ENCODE measurements around the gene SPRYD3.
A peak's percentile ranks its signal among the peaks of the same experiment; 100 is the strongest.

SPRYD3 gene

DNA sequence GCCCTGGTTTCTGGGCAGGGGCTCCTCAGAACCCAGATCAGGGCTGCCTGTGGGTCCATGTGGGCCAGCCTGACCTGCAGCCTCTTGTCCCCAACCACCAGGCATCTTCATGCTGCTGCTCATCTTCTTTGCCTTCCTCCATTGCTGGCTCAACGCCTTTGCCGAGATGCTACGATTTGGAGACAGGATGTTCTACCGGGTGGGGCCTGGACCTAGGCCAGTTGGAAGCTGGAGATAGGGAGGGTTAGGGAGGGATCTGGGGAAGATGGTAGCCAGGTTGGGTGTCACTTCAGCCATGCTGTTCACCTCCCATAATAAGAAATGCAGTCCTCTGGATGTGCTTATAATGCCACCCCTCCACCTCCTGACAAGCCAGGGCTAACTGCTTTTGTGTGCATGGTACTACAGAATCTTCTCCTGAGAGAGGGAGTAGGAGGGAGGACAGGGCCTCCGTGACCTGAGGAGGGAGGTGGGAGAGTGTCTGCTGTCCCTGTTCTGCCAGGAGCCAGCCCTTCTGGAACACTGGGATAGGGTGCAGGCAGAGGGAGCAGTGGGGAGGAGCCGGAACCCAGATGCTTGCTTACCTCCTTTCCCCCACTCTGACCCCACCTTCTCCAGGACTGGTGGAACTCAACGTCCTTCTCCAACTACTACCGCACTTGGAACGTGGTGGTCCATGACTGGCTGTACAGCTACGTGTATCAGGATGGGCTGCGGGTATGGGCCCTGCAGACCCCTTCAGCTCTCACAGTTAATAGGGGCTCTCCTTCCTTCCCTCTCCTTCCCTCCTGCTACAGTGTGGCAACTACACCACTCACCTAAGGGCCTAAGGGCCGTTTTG lies 41.7 kb upstream of the SPRYD3 start:
- Mint-ChIP-seq H3K4me3 (no peak overlapping the region), H3K27ac (no peak overlapping the region), H3K9me3 (no peaks in the 10 kb centered on the region), H3K27me3 (ENCODE audit: low read depth) (peaks cover 19% of the 10 kb centered on the region), H3K36me3 (ENCODE audit: low read depth) (no peaks in the 10 kb centered on the region), H3K4me1 (peaks cover 7% of the 10 kb centered on the region)
- TF ChIP-seq, protein P1, sequence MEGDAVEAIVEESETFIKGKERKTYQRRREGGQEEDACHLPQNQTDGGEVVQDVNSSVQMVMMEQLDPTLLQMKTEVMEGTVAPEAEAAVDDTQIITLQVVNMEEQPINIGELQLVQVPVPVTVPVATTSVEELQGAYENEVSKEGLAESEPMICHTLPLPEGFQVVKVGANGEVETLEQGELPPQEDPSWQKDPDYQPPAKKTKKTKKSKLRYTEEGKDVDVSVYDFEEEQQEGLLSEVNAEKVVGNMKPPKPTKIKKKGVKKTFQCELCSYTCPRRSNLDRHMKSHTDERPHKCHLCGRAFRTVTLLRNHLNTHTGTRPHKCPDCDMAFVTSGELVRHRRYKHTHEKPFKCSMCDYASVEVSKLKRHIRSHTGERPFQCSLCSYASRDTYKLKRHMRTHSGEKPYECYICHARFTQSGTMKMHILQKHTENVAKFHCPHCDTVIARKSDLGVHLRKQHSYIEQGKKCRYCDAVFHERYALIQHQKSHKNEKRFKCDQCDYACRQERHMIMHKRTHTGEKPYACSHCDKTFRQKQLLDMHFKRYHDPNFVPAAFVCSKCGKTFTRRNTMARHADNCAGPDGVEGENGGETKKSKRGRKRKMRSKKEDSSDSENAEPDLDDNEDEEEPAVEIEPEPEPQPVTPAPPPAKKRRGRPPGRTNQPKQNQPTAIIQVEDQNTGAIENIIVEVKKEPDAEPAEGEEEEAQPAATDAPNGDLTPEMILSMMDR (IDR thresholded peaks at IDR 0.05; ENCODE audit: unreplicated experiment in 3 of 3): no peak

DNA sequence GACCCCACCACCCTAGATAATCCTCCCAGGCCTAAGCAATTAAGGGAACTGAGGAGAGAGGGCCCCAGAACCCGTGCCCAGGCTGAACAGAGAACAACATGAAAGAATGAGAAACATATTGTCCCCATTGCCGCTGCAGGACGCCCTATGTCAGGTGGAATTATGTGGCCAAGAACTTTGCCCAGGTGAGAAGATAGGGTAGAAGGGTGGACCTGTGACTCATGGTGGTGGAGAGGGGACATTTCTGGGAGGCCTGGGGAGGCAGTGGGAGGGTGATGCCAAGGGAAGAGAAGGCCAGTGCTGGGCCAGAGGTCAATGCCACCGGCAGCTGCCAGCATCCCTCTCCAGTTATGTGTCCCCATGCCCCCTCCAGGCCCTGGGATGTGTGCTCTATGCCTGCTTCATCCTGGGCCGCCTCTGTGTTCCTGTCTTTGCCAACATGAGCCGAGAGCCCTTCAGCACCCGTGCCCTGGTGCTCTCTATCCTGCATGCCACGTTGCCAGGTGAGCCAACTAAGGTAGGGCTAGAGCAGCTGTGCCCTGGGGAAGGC lies 39.6 kb upstream of the SPRYD3 start:
- no peak overlapping the region for H3K27ac Mint-ChIP-seq
- TF ChIP-seq, protein P1 (IDR thresholded peaks at IDR 0.05; ENCODE audit: unreplicated experiment in 3 of 3): no peak
- H3K36me3 Mint-ChIP-seq (ENCODE audit: low read depth): no peaks in the 10 kb centered on the region
- peaks cover 9% of the 10 kb centered on the region for H3K4me1 Mint-ChIP-seq
- H3K27me3 Mint-ChIP-seq (ENCODE audit: low read depth): peaks cover 16% of the 10 kb centered on the region
- no peak overlapping the region for H3K4me3 Mint-ChIP-seq
- H3K9me3 Mint-ChIP-seq: no peaks in the 10 kb centered on the region

DNA sequence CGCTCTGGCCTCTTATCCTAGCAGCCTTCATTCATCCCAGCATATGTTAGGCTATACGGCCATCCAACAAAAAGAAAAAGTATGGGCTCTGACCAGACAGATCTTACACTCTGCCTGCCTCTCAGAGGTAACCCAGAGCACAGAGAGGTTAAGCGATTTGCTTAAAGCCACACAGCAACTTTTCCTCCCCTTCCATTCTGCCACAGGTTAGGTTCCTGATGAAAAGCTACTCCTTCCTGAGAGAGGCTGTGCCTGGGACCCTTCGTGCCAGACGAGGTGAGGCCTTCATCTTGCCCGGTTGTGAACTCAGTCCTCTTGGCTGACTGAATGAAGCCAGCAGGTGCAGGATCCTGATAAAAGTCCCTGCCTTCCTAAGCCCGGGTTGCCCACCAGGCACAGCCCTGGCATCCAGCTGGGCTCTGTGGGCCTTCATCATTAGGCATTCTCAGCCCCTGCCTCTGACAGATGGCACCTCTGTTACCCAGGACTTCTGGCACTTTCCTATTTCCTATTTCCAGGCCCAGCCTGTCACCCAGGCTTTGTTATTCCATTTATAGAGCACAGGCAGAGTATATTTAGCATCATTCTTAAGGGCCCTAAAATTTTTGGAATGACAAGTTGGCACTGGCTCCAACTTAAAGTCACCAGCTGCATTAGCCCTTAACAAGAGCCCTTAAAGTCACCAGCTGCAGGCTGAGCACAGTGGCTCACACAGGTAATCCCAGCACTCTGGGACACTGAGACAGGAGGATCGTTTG lies 36.9 kb upstream of the SPRYD3 start:
- TF ChIP-seq, protein P1 (IDR thresholded peaks at IDR 0.05; ENCODE audit: unreplicated experiment in 3 of 3): no peak
- Mint-ChIP-seq H3K4me1 (peaks cover 11% of the 10 kb centered on the region), H3K36me3 (ENCODE audit: low read depth) (no peaks in the 10 kb centered on the region), H3K4me3 (peak overlapping the region in 1 of 3 experiments; percentile 35), H3K27ac (peak overlapping the region; percentile 55 to 56 (median 56)), H3K9me3 (no peaks in the 10 kb centered on the region), H3K27me3 (ENCODE audit: low read depth) (peaks cover 13% of the 10 kb centered on the region)

DNA sequence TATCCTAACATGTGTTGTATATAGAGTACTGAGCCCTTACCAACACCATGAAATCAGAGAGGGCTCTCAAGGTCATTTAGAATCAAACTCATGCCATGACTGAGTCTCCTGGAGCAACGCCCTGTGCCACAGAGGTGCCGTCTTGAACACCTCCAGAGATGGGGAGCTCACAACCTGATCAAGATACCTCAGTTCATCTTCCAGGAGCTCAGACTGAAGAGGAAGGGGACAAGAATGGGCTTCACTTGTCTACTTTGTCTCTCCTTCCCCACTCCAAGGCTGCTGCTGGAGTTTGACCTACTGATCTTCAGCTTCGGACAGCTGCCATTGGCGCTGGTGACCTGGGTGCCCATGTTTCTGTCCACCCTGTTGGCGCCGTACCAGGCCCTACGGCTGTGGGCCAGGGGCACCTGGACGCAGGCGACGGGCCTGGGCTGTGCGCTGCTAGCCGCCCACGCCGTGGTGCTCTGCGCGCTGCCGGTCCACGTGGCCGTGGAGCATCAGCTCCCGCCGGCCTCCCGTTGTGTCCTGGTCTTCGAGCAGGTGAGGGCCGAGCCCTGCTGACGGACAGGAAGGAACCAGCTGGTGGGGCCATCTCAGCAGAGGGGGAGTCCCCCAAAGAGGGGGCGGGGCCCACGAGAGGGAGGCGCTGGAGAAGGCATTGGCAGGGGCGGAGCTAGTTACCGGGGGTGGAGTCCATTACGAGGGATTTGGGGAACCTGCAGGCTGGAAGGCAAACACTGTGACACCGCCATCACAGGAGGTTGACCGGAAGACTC lies 36.1 kb upstream of the SPRYD3 start:
- H3K9me3 Mint-ChIP-seq: no peaks in the 10 kb centered on the region
- H3K36me3 Mint-ChIP-seq (ENCODE audit: low read depth): no peaks in the 10 kb centered on the region
- H3K27ac Mint-ChIP-seq: peak overlapping the region; percentile 64 to 98 (median 93)
- peaks cover 11% of the 10 kb centered on the region for H3K4me1 Mint-ChIP-seq
- H3K4me3 Mint-ChIP-seq: no peak overlapping the region
- peaks cover 10% of the 10 kb centered on the region for H3K27me3 Mint-ChIP-seq (ENCODE audit: low read depth)
- TF ChIP-seq, protein P1 (IDR thresholded peaks at IDR 0.05; ENCODE audit: unreplicated experiment in 3 of 3): no peak

DNA sequence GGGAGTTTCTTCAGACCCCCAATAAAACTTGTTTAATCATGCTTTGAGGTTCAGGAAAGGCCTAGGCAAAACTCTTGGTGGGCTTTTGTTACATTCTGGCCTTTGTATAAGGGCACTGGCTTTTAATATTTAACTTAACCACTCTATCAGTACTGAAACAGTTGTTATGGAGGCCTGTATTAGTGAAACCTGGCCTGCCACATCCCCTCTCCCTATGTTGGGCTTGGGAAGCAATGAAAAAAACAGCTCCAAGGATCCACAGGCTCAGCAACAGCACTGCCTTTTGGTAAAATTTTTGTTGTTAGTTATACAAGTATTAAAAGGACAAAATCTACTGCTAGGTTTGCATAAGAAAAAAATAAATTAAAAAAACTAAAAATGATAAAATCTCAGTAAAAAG lies 34.8 kb upstream of the SPRYD3 start:
- peaks cover 11% of the 10 kb centered on the region for H3K4me1 Mint-ChIP-seq
- H3K27ac Mint-ChIP-seq: peak overlapping the region; percentile 93 to 98 (median 93)
- TF ChIP-seq, protein P1 (IDR thresholded peaks at IDR 0.05; ENCODE audit: unreplicated experiment in 3 of 3): no peak
- H3K9me3 Mint-ChIP-seq: no peaks in the 10 kb centered on the region
- H3K36me3 Mint-ChIP-seq (ENCODE audit: low read depth): no peaks in the 10 kb centered on the region
- H3K27me3 Mint-ChIP-seq (ENCODE audit: low read depth): peaks cover 10% of the 10 kb centered on the region
- peak overlapping the region in 2 of 3 experiments; percentile 63 to 64 for H3K4me3 Mint-ChIP-seq
